Breast epithelium (tissue), 3 donors: ENCODE results near the gene PLCB4.

ENCODE experiments used
- CTCF ChIP-seq, 3 donors: fragments of 450-650 bp; IDR thresholded peaks; one replicate each; pipeline ENCODE4 v1.5.1; 2016 to 2017; ENCODE audit warnings: antibody characterized with exemption in 3 of 3, mild to moderate bottlenecking in 3 of 3, moderate library complexity in 3 of 3
- POLR2A ChIP-seq: fragments of 450-650 bp; IDR thresholded peaks from one replicate; pipeline ENCODE4 v1.6.1; 2016; ENCODE audit warnings: antibody characterized with exemption, mild to moderate bottlenecking, moderate library complexity

GRCh38 chr20:9395971-9396370, 327.1 kb downstream of the PLCB4 start:
- TF ChIP-seq CTCF (IDR thresholded peaks at IDR 0.05) (no peak), POLR2A (no peak)
